ENCODE data around the gene FSTL3.

DNA sequence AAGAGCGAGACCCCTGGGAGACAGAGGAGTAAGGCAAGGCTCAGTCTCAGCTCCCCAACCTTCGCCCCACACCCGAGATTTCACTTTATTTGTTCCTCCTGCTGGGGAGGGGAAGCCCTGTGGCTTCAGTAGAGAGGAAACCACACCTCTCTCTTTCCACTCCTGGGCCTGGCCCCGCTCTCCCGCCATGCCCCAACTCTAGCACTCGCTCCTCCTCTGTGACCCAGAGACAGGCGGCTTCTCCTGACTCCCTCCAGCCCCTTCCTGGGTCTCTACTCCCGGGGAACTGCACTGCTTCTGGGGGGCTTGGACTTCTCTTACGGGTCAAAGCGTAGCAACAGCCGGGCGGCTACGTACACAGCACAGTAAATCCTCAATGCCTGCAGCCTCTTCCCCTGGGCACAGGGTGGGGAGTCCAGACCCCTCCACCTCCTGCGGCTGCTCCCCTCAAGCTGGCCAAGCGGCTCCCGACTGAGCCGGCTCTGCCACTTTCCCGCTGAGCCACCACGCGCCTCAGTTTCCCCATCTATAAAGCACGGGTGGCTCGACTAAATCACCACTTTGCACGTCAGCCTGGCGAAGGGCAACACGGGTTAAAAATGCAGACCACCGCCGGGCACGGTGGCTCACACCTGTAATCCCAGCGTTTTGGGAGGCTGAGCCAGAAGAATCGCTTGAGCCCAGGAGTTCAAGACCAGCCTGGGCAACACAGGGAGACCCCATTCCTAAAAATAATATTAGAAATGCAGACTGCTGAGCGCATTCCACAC is 14.6 kb upstream of the FSTL3 start:
- TF ChIP-seq CTCF (IDR thresholded peaks at IDR 0.05), result no peak
- TF ChIP-seq POLR2A (IDR thresholded peaks at IDR 0.05), result no peak
- TF ChIP-seq EP300 (IDR thresholded peaks at IDR 0.05), result no peak
- peak in 1 of 2 donors; percentile 23 for TF ChIP-seq POLR2AphosphoS5 (IDR thresholded peaks at IDR 0.05)
